Activated gamma-delta T cell (primary cell): ENCODE results near the gene EFNB2.

ENCODE experiments used
- DNase-seq: peaks from one replicate; lab custom pipeline; 2025; lab: John Stamatoyannopoulos, UW

The EFNB2 gene

GRCh38 chr13:106484084-106484483, 51.4 kb downstream of the EFNB2 start:
- no peak for DNase-seq

GRCh38 chr13:106481919-106482318, 53.5 kb downstream of the EFNB2 start:
- no peak for DNase-seq

GRCh38 chr13:106480351-106480910, 55.0 kb downstream of the EFNB2 start:
- DNase-seq: no peak

GRCh38 chr13:106479929-106480328, 55.5 kb downstream of the EFNB2 start:
- no peak for DNase-seq

GRCh38 chr13:106478116-106478515, 57.3 kb downstream of the EFNB2 start:
- DNase-seq: no peak

- no peak for DNase-seq
These were observed 58.2 kb downstream of the EFNB2 start for GRCh38 chr13:106477303-106477702.

- no peak for DNase-seq
These were observed 59.6 kb downstream of the EFNB2 start for GRCh38 chr13:106475852-106476251.

GRCh38 chr13:106474912-106475311, 60.5 kb downstream of the EFNB2 start:
- DNase-seq: no peak

GRCh38 chr13:106473154-106473553, 62.3 kb downstream of the EFNB2 start:
- DNase-seq: no peak

- no peak for DNase-seq
These were observed 62.8 kb downstream of the EFNB2 start for GRCh38 chr13:106472621-106473020.

- no peak for DNase-seq
These were observed 63.4 kb downstream of the EFNB2 start for GRCh38 chr13:106471957-106472543.

- no peak for DNase-seq
These were observed 64.9 kb downstream of the EFNB2 start for GRCh38 chr13:106470576-106470975.

- DNase-seq: no peak
These were observed 66.5 kb downstream of the EFNB2 start for GRCh38 chr13:106468744-106469590.

GRCh38 chr13:106468207-106468606, 67.3 kb downstream of the EFNB2 start:
- DNase-seq: no peak

- DNase-seq: no peak
These were observed 67.9 kb downstream of the EFNB2 start for GRCh38 chr13:106467427-106468122.

- DNase-seq: no peak
These were observed 68.6 kb downstream of the EFNB2 start for GRCh38 chr13:106466691-106467426.

- no peak for DNase-seq
These were observed 71.4 kb downstream of the EFNB2 start for GRCh38 chr13:106464076-106464475.

GRCh38 chr13:106462710-106463109, 72.8 kb downstream of the EFNB2 start:
- DNase-seq: no peak

GRCh38 chr13:106455777-106456176, 79.7 kb downstream of the EFNB2 start:
- DNase-seq: no peak

GRCh38 chr13:106455190-106455589, 80.3 kb downstream of the EFNB2 start:
- no peak for DNase-seq

- DNase-seq: no peak
These were observed 82.4 kb downstream of the EFNB2 start for GRCh38 chr13:106453101-106453500.

GRCh38 chr13:106450991-106451390, 84.5 kb downstream of the EFNB2 start:
- DNase-seq: no peak
